Heart left ventricle (tissue), 16 donors: Measurements from ENCODE around the gene AGPAT2. TPM values are rescaled to one million over a fixed set of nuclear protein-coding genes. Genes with fewer than 3 reads are reported as not detected.
A peak's percentile ranks its signal among the peaks of the same experiment; 100 is the strongest.

ENCODE experiments used
- ATAC-seq, 4 donors: fragments of 200-7000 bp; cut with Tn5 transposase; one replicate each; pipeline ENCODE4 v1.9.1; 2020 to 2022; ENCODE audit warnings: moderate library complexity in 4 of 4, mild to moderate bottlenecking in 3 of 4, moderate number of reproducible peaks in 1 of 4
- DNase-seq, 5 donors: peaks; one replicate each; pipeline ENCODE4 v3.0.0-alpha.2; 2020
- H3K27ac ChIP-seq, 12 donors: fragments of 200-600 bp; sonication (generic) in 4 of 12; one replicate each; pipeline versions ENCODE4 v1.5.0 to v1.8.0; 2016 to 2022; ENCODE audit warnings: mild to moderate bottlenecking in 2 of 12
- H3K27me3 ChIP-seq, 9 donors: fragments of 200-600 bp; sonication (generic) in 2 of 9; one replicate each; pipeline versions ENCODE4 v1.5.1 to v1.8.0; 2016 to 2022; ENCODE audit warnings: mild to moderate bottlenecking in 3 of 9
- H3K36me3 ChIP-seq, 9 donors: fragments of 200-600 bp; sonication (generic) in 2 of 9; one replicate each; pipeline versions ENCODE4 v1.5.0 to v1.8.0; 2018 to 2022; ENCODE audit warnings: mild to moderate bottlenecking in 2 of 9
- H3K4me1 ChIP-seq, 12 donors: fragments of 200-600 bp; sonication (generic) in 4 of 12; one replicate each; pipeline versions ENCODE4 v1.5.0 to v1.8.0; 2016 to 2022; ENCODE audit warnings: mild to moderate bottlenecking in 3 of 12
- H3K4me3 ChIP-seq, 12 donors: fragments of 200-600 bp; sonication (generic) in 4 of 12; one replicate each; pipeline versions ENCODE4 v1.5.0 to v1.8.0; 2017 to 2022; ENCODE audit warnings: mild to moderate bottlenecking in 9 of 12, moderate library complexity in 4 of 12
- H3K9me3 ChIP-seq, 12 donors: fragments of 200-600 bp; sonication (generic) in 4 of 12; one replicate each; pipeline versions ENCODE4 v1.5.0 to v1.8.0; 2016 to 2022; ENCODE audit warnings: mild to moderate bottlenecking in 1 of 12
- CTCF ChIP-seq, 12 donors: fragments of 200-600 bp; sonication (generic) in 4 of 12; IDR thresholded peaks; one replicate each; pipeline versions ENCODE4 v1.5.0 to v1.8.0; 2018 to 2022; ENCODE audit warnings: antibody characterized with exemption in 12 of 12, mild to moderate bottlenecking in 5 of 12
- POLR2A ChIP-seq, 2 donors: fragments of 450-650 bp; IDR thresholded peaks; one replicate each; pipeline ENCODE4 v1.6.1; 2017; ENCODE audit warnings: antibody characterized with exemption in 2 of 2, mild to moderate bottlenecking in 2 of 2, moderate library complexity in 2 of 2
- WGBS, 4 donors: extraction: QIAGEN DNeasy Blood & Tissue Kit in 2 of 4; methylation state at CpG; one replicate each; pipeline versions ENCODE4 v1.1.5 to v1.1.7; 2013 to 2018; 5-methylcytosine and 5-hydroxymethylcytosine counted together
- intact Hi-C, 10 donors: fragments of 100-400 bp; cut with DNase I; formaldehyde crosslinking; loops; one replicate each; pipeline versions ENCODE4 v1.11.1 to v1.14.2; 2022
- polyA plus RNA-seq, 2 donors: library from polyadenylated mRNA; stranded (reverse); fragments of 200-250 nt; gene quantifications; one replicate each; pipeline ENCODE4 v1.2.3, GENCODE V29; 2013
- total RNA-seq, 9 donors: library from RNA; depleted of rRNA in 2 of 9; stranded (reverse); fragments of >200 nt in 2 of 9; fragmentation: NEBNext Ultra II Directional in 3 of 9; extraction: Animal tissue kit (Norgen Biotek cat#: 25700) in 3 of 9; gene quantifications; one replicate each; pipeline versions ENCODE4 v1.1.0 to v1.2.4, GENCODE V29; 2016 to 2023
- donor health status: ischemic (EF 13 %, LVEDD 7.1; RV severe dilation, severe dysfunction).
- donor health status: healthy with polysubstance abuse.
- donor health status: DM: no; HTN: yes; CAD: no.
- donor health status: DM: no; HTN: no; CAD: no.
- donor health status: ischemic (EF 25% LVEDD 6.9; RV normal size, moderate dysfunction).
- donor health status: ischemic (EF 25% LVEDD 5.7; RV mildly dilated, moderate dysfunction).
- donor health status: healthy.
- donor health status: DM: yes; HTN: yes; CAD: no.
- donor health status: ischemic (EF 35%, LVEDD 5.7; RV mildly dilated, moderate dysfunction).
- donor health status: nonischemic (EF 11% LVEDD 7.7; RV severe dilation, severe dysfunction).
- donor health status: DM: yes; HTN: yes; CAD: no.
- donor health status: PGD.
- donor health status: ischemic (EF 29% LVEDD 5.4; RV normal size, mild dysfunction).
- donor health status: nonischemic (EF 23%, LVEDD 6.1; RV moderate dilation, normal function).

The AGPAT2 gene
- total and polyA plus RNA-seq, 11 donors: 52.4 to 122 (median 69.3) TPM

GRCh38 chr9:136673975-136674785 is 13.1 kb downstream of the AGPAT2 start:
- Histone ChIP-seq H3K9me3 (no peaks in the 10 kb centered on the region), H3K27ac (peak overlapping the region in 5 of 12 donors; percentile 14 to 56 (median 46)), H3K4me1 (peaks cover 0 to 40% (median 6%) of the 10 kb centered on the region in 12 donors), H3K36me3 (peaks cover 0 to 71% (median 44%) of the 10 kb centered on the region in 9 donors), H3K27me3 (no peaks in the 10 kb centered on the region), H3K4me3 (no peak overlapping the region)
- peak in 1 of 5 donors; percentile 54 for DNase-seq
- intact Hi-C loops: no loop called here
- no peak for TF ChIP-seq POLR2A (IDR thresholded peaks at IDR 0.05)
- TF ChIP-seq CTCF (IDR thresholded peaks at IDR 0.05): no peak
- peak; percentile 1 to 44 (median 3) for ATAC-seq
- WGBS, 4 donors: 59 to 70% (median 70%) methylated on average over 22 to 26 of the region's 26 CpGs

DNA sequence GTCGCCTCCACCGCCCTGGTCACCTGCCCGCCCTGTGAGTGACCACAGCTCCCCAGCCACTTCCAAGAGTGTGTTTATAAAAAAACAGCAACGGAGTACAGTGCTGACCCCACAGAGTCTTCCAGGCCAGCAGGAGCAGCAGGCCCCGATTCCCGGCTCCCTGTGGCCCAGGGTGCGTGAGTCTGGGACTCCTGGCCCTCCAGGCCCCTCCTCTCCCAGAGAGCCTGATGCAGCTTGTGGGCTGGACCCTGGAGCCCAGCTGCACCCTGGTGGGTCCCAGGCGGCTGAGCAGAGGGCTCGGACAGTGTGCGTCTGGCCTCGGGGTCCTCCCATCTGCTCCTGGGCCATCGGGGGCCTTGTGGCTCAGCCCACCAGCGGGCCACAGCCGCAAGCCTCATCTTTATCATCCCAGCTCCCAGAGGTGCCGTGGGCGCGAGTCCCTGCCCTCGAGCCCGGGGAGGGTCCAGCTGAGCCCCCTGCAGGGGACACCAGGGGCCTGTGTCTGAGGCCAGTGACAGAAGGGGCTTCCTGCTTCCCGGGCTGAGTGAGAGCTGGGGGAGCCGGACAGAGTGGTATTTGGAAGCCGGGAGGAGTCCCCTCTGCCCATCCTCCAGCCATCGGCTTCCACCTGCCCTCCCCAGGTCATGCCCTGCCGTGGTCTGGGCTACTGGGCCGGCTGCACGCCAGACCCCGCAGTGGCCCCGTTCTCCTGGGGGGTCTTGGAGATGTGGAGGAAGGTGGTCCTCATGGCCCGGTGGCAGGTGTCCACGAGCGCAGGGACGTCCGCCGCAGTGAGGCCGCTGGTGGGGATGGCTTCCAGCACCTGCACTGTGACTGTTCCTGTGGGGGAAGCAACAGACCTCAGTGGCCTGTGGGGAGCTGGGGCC is 13.9 kb downstream of the AGPAT2 start:
- DNase-seq: no peak
- Histone ChIP-seq H3K36me3 (peaks cover 0 to 79% (median 53%) of the 10 kb centered on the region in 9 donors), H3K4me1 (peaks cover 0 to 34% (median 3%) of the 10 kb centered on the region in 12 donors), H3K27ac (peak overlapping the region in 10 of 12 donors; percentile 15 to 89 (median 48)), H3K4me3 (peak overlapping the region in 3 of 12 donors; percentile 9 to 15 (median 12)), H3K27me3 (no peaks in the 10 kb centered on the region), H3K9me3 (no peaks in the 10 kb centered on the region)
- peak in 3 of 4 donors; percentile 0 to 1 (median 0) for ATAC-seq
- 58 to 70% (median 64%) methylated on average over 25 to 35 of the region's 35 CpGs for WGBS, 4 donors
- intact Hi-C loops: no loop called here
- no peak for TF ChIP-seq POLR2A (IDR thresholded peaks at IDR 0.05)
- TF ChIP-seq CTCF (IDR thresholded peaks at IDR 0.05): no peak

DNA sequence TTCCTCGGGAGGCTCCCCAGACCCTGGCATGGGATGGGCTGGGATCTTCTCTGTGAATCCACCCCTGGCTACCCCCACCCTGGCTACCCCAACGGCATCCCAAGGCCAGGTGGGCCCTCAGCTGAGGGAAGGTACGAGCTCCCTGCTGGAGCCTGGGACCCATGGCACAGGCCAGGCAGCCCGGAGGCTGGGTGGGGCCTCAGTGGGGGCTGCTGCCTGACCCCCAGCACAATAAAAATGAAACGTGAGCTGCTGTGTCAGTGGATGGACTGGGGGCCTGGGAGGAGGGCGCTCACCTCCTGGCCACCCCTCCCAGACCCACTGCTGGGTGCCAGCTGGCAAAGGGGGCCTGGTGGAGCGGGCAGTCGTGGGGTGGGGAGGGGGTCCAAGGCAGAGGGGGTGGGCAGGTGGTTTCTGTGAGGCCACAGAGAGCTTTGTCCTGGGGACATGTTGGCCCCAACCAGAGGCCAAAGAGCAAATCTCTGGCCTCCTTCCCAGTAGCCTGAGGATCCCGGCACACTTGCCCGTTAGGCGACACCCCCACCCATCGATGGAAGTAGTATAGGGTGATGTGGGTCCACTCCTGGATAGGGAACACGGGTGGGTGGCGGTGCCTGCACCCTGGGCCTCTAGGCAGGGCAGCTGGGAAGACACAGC is 14.7 kb downstream of the AGPAT2 start:
- 42 to 64% (median 52%) methylated on average over 3 to 14 of the region's 14 CpGs for WGBS, 4 donors
- intact Hi-C loops: no loop called here
- no peak for ATAC-seq
- Histone ChIP-seq H3K4me1 (peaks cover 0 to 31% (median 1%) of the 10 kb centered on the region in 12 donors), H3K27me3 (peaks cover 0 to 2% (median 0%) of the 10 kb centered on the region in 9 donors), H3K27ac (peak overlapping the region in 10 of 12 donors; percentile 15 to 89 (median 52)), H3K4me3 (peak overlapping the region in 5 of 12 donors; percentile 40 to 80 (median 66)), H3K36me3 (peaks cover 0 to 87% (median 61%) of the 10 kb centered on the region in 9 donors), H3K9me3 (no peaks in the 10 kb centered on the region)
- DNase-seq: no peak
- TF ChIP-seq POLR2A (IDR thresholded peaks at IDR 0.05) (no peak), CTCF (IDR thresholded peaks at IDR 0.05) (no peak)
